ENCODE measurements around the gene GLOD4.

- TF ChIP-seq, protein P1, sequence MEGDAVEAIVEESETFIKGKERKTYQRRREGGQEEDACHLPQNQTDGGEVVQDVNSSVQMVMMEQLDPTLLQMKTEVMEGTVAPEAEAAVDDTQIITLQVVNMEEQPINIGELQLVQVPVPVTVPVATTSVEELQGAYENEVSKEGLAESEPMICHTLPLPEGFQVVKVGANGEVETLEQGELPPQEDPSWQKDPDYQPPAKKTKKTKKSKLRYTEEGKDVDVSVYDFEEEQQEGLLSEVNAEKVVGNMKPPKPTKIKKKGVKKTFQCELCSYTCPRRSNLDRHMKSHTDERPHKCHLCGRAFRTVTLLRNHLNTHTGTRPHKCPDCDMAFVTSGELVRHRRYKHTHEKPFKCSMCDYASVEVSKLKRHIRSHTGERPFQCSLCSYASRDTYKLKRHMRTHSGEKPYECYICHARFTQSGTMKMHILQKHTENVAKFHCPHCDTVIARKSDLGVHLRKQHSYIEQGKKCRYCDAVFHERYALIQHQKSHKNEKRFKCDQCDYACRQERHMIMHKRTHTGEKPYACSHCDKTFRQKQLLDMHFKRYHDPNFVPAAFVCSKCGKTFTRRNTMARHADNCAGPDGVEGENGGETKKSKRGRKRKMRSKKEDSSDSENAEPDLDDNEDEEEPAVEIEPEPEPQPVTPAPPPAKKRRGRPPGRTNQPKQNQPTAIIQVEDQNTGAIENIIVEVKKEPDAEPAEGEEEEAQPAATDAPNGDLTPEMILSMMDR (IDR thresholded peaks at IDR 0.05), result no peak
- TF ChIP-seq EP300 (IDR thresholded peaks at IDR 0.05), result no peak
- TF ChIP-seq POLR2AphosphoS5 (IDR thresholded peaks at IDR 0.05), result no peak
- TF ChIP-seq POLR2A (IDR thresholded peaks at IDR 0.05), result no peak
Measured at GRCh38 chr17:742147-742793, 39.8 kb downstream of the GLOD4 start.

All from sigmoid colon (tissue), 4 donors.